HCT116 (cell line): ENCODE results near the gene FIBP. TPM values are rescaled to one million over a fixed set of nuclear protein-coding genes. Genes with fewer than 3 reads are reported as not detected.

Source experiments
- ATAC-seq: fragments of 200-7000 bp; cut with Tn5 transposase; 2 replicates; pipeline ENCODE4 v1.9.1; 2020; ENCODE audit warnings: mild to moderate bottlenecking, moderate library complexity
- BruUV-seq: library from RNA; stranded (reverse); fragments of 400-500 nt; replicated peaks from 2 replicates; lab custom pipeline; 2021; lab: Mats Ljungman, UMichigan
- CTCF ChIA-PET: fragments of 300-600 bp; sonication (Branson Sonifier 250); formaldehyde crosslinking; loops from one replicate; lab custom pipeline; 2021; ENCODE audit warnings: antibody characterized with exemption; lab: Charles Lee
- POLR2A ChIA-PET: fragments of 300-600, 350-600 bp; sonication (Branson Sonifier 250); formaldehyde crosslinking; loops from one replicate; lab custom pipeline; 2021; ENCODE audit warnings: antibody characterized with exemption; lab: Charles Lee
- RAD21 ChIA-PET, 2 experiments: fragments of 300-600 bp; sonication (Branson Sonifier 250); formaldehyde crosslinking; loops; one replicate each; lab custom pipeline; 2023; ENCODE audit warnings: low total read pairs in 2 of 2; ENCODE audit not compliant: uncharacterized antibody in 2 of 2, unreplicated experiment in 2 of 2, low non-redundant PET in 1 of 2; lab: Charles Lee
- DNase-seq: peaks from one replicate; pipeline ENCODE4 v3.0.0-alpha.2; 2010; ENCODE audit warnings: low read depth, low spot score
- H2AFZ ChIP-seq: fragments of 200-600 bp; shearing (Covaris generic), sonication (generic); 2 replicates; pipeline ENCODE4 v1.6.1; 2017; ENCODE audit warnings: low read depth, mixed run types, mixed read lengths, antibody characterized with exemption, low read length; ENCODE audit not compliant: poor library complexity, severe bottlenecking
- H3K27ac ChIP-seq: 2 replicates; pipeline ENCODE4 v1.5.1; 2012; ENCODE audit warnings: low read depth, low read length
- H3K27me3 ChIP-seq: fragments of 200-600 bp; sonication (generic); 2 replicates; pipeline ENCODE4 v1.6.1; 2016; ENCODE audit warnings: mixed run types, low read length, mixed read lengths; ENCODE audit not compliant: insufficient read depth
- H3K36me3 ChIP-seq, 2 experiments: fragments of 200-500 bp in 1 of 2; fragments of 200-600 bp in 1 of 2; sonication (Bioruptor generic) in 1 of 2; sonication (generic) in 1 of 2; 2 replicates each; pipeline versions ENCODE4 v1.5.1 to v1.6.1; 2014 to 2016; ENCODE audit warnings: low read length in 2 of 2, inconsistent platforms in 1 of 2, mixed read lengths in 1 of 2, mixed run types in 1 of 2; ENCODE audit not compliant: insufficient read depth in 2 of 2, control insufficient read depth in 1 of 2
- H3K4me1 ChIP-seq, 2 experiments: fragments of 200-600 bp in 1 of 2; sonication (generic) in 1 of 2; 2 replicates each; pipeline versions ENCODE4 v1.5.1 to v1.6.1; 2012 to 2017; ENCODE audit warnings: low read length in 2 of 2, inconsistent platforms in 1 of 2, mild to moderate bottlenecking in 1 of 2, mixed read lengths in 1 of 2, mixed run types in 1 of 2, moderate library complexity in 1 of 2; ENCODE audit not compliant: insufficient read depth in 2 of 2, control insufficient read depth in 1 of 2
- H3K4me2 ChIP-seq: fragments of 200-600 bp; sonication (generic); 2 replicates; pipeline ENCODE4 v1.6.1; 2017; ENCODE audit warnings: mixed run types, low read length, mixed read lengths
- H3K4me3 ChIP-seq, 2 experiments: fragments of 200-600 bp in 1 of 2; sonication (generic) in 1 of 2; replicated peaks in 1 of 2; 2 replicates each; pipeline ENCODE4 v1.5.1; 2011 to 2016; ENCODE audit warnings: low read length in 2 of 2, control low read depth in 1 of 2, low read depth in 1 of 2, mild to moderate bottlenecking in 1 of 2, mixed read lengths in 1 of 2, mixed run types in 1 of 2
- H3K79me2 ChIP-seq: fragments of 200-600 bp; sonication (generic); 2 replicates; pipeline ENCODE4 v1.6.1; 2017; ENCODE audit warnings: mild to moderate bottlenecking, mixed run types, low read length, moderate library complexity, mixed read lengths; ENCODE audit not compliant: insufficient read depth
- H3K9ac ChIP-seq: fragments of 200-600 bp; sonication (generic); 2 replicates; pipeline ENCODE4 v1.6.1; 2016; ENCODE audit warnings: low read length, mixed read lengths
- H3K9me2 ChIP-seq: fragments of 200-600 bp; sonication (generic), shearing (Covaris generic); 2 replicates; pipeline ENCODE4 v1.6.1; 2017; ENCODE audit warnings: mixed run types, mild to moderate bottlenecking, moderate library complexity; ENCODE audit not compliant: insufficient read depth
- H3K9me3 ChIP-seq, 2 experiments: fragments of 200-500 bp in 1 of 2; fragments of 200-600 bp in 1 of 2; sonication (Bioruptor generic) in 1 of 2; sonication (generic) in 1 of 2; 2 replicates each; pipeline ENCODE4 v1.6.1; 2014 to 2017; ENCODE audit warnings: low read length in 2 of 2, mixed read lengths in 2 of 2, inconsistent platforms in 1 of 2, low read depth in 1 of 2, mild to moderate bottlenecking in 1 of 2, mixed run types in 1 of 2, moderate library complexity in 1 of 2; ENCODE audit not compliant: control insufficient read depth in 1 of 2, insufficient read depth in 1 of 2
- H4K20me1 ChIP-seq: fragments of 200-600 bp; sonication (generic), shearing (Covaris generic); 2 replicates; pipeline ENCODE4 v1.6.1; 2017; ENCODE audit warnings: mixed run types, mild to moderate bottlenecking, moderate library complexity; ENCODE audit not compliant: insufficient read depth
- MAX ChIP-seq: IDR thresholded peaks from 2 replicates; pipeline ENCODE4 v1.6.1; 2012
- SP1 ChIP-seq: IDR thresholded peaks from 2 replicates; pipeline ENCODE4 v1.6.1; 2012; ENCODE audit warnings: low read depth
- TCF7L2 ChIP-seq: IDR thresholded peaks from 2 replicates; pipeline ENCODE4 v1.7.0; 2011; ENCODE audit warnings: borderline replicate concordance, inconsistent platforms; ENCODE audit not compliant: insufficient read depth, insufficient read length; ENCODE audit errors: extremely low read depth
- ZFX ChIP-seq: fragments of 450-650 bp; IDR thresholded peaks from 2 replicates; pipeline ENCODE4 v1.6.1; 2017
- intact Hi-C: fragments of 100-400 bp; cut with micrococcal nuclease; formaldehyde crosslinking; loops from 2 replicates; pipeline ENCODE4 v1.10.0; 2022
- total RNA-seq: library from RNA; stranded (reverse); gene quantifications from one replicate; pipeline ENCODE4 v1.2.1, GENCODE V29; 2021; ENCODE audit not compliant: unreplicated experiment
- TF ChIP-seq, protein P1 (sequence below), 3 experiments: fragments of 200-600 bp in 1 of 3; sonication (generic) in 1 of 3; IDR thresholded peaks in 2 of 3; conservative IDR thresholded peaks in 1 of 3; 2 replicates each; pipeline ENCODE4 v1.5.1; 2012 to 2017; ENCODE audit warnings: low read depth in 2 of 3, low read length in 2 of 3, antibody characterized with exemption in 1 of 3, borderline replicate concordance in 1 of 3, control low read depth in 1 of 3, mild to moderate bottlenecking in 1 of 3, mixed read lengths in 1 of 3, mixed run types in 1 of 3, moderate library complexity in 1 of 3; ENCODE audit not compliant: insufficient read depth in 1 of 3

FIBP gene
- total RNA-seq, 1 experiment from 2014 or later = 96.0 TPM

GRCh38 chr11:65861165-65861505 lies 27.1 kb downstream of the FIBP start:
- peaks cover 40% of the 10 kb centered on the region for H3K79me2 ChIP-seq
- H3K9me3 ChIP-seq = no peaks in the 10 kb centered on the region
- DNase-seq (no peak), ATAC-seq (no peak)
- H3K4me3 ChIP-seq = peak overlapping the region; percentile 85 to 100
- H3K4me1 ChIP-seq = peaks cover 21 to 37% of the 10 kb centered on the region in 2 experiments
- RAD21 ChIA-PET = no interaction called here
- peaks cover 7% of the 10 kb centered on the region; the same call in 1 of the 2 replicates for H4K20me1 ChIP-seq
- TF ChIP-seq MAX (no peak), SP1 (no peak), TCF7L2 (no peak), ZFX (no peak)
- TF ChIP-seq, protein P1, sequence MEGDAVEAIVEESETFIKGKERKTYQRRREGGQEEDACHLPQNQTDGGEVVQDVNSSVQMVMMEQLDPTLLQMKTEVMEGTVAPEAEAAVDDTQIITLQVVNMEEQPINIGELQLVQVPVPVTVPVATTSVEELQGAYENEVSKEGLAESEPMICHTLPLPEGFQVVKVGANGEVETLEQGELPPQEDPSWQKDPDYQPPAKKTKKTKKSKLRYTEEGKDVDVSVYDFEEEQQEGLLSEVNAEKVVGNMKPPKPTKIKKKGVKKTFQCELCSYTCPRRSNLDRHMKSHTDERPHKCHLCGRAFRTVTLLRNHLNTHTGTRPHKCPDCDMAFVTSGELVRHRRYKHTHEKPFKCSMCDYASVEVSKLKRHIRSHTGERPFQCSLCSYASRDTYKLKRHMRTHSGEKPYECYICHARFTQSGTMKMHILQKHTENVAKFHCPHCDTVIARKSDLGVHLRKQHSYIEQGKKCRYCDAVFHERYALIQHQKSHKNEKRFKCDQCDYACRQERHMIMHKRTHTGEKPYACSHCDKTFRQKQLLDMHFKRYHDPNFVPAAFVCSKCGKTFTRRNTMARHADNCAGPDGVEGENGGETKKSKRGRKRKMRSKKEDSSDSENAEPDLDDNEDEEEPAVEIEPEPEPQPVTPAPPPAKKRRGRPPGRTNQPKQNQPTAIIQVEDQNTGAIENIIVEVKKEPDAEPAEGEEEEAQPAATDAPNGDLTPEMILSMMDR (IDR thresholded peaks at IDR 0.05 in 2 of 3, conservative IDR thresholded peaks at IDR 0.05 in 1 of 3; ENCODE audit: borderline replicate concordance in 1 of 3, insufficient read depth in 1 of 3, low read depth in 2 of 3, low read length in 2 of 3) = no peak
- POLR2A ChIA-PET = interaction anchor here (0.9 to 5.3 kb wide), 3 partner anchors 9 to 29 kb away, joined by 3 to 84 read pairs (median 36); partner anchors contain the start of genes CCDC85B and FIBP
- peaks cover 12 to 24% of the 10 kb centered on the region in 2 experiments; a peak in 3 of 4 replicates for H3K36me3 ChIP-seq
- peak overlapping the region; percentile 99 for H3K9ac ChIP-seq
- no peak overlapping the region for H2AFZ ChIP-seq
- H3K27me3 ChIP-seq = no peaks in the 10 kb centered on the region
- intact Hi-C loops = no loop called here
- no peaks in the 10 kb centered on the region for H3K9me2 ChIP-seq
- peak overlapping the region; percentile 77 for H3K4me2 ChIP-seq
- peak overlapping the region; percentile 97 for H3K27ac ChIP-seq
- BruUV-seq = no TSS peak
- CTCF ChIA-PET = interaction anchor here (0.6 to 4.3 kb wide), 3 partner anchors 24 to 150 kb away, joined by 3 to 82 read pairs (median 34); partner anchors contain the start of genes CCDC85B and FIBP
